Measurements from ENCODE around the gene SPAG16.

DNA sequence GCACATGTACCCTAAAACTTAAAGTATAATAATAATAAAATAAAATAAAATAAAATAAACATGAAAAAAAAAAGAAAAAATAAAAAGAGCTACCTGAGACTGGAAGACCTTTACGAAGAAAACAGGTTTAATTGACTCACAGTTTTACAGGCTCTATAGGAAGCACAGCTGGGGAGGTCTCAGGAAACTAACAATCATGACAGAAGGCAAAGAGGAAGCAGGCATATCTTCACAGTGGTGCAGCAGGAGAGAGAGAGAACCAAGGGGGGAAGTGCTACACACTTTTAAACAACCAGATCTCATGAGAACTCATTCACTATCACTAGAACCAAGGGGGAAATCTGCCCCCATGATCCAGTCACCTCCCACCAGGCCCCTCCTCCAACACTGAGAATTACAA, 747.3 kb downstream of the SPAG16 start:
- TF ChIP-seq, protein P1, sequence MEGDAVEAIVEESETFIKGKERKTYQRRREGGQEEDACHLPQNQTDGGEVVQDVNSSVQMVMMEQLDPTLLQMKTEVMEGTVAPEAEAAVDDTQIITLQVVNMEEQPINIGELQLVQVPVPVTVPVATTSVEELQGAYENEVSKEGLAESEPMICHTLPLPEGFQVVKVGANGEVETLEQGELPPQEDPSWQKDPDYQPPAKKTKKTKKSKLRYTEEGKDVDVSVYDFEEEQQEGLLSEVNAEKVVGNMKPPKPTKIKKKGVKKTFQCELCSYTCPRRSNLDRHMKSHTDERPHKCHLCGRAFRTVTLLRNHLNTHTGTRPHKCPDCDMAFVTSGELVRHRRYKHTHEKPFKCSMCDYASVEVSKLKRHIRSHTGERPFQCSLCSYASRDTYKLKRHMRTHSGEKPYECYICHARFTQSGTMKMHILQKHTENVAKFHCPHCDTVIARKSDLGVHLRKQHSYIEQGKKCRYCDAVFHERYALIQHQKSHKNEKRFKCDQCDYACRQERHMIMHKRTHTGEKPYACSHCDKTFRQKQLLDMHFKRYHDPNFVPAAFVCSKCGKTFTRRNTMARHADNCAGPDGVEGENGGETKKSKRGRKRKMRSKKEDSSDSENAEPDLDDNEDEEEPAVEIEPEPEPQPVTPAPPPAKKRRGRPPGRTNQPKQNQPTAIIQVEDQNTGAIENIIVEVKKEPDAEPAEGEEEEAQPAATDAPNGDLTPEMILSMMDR (conservative IDR thresholded peaks at IDR 0.05), result no peak
- TF ChIP-seq EZH2 (IDR thresholded peaks at IDR 0.05; ENCODE audit: low read depth), result no peak

Measured in PC-9 (cell line).